Transverse colon (tissue), 4 donors: ENCODE results near the gene VAMP8.

Experiments
- POLR2AphosphoS5 ChIP-seq, 3 donors: sonication (generic); formaldehyde crosslinking; IDR thresholded peaks; one replicate each; pipeline ENCODE4 v1.6.1; 2016; ENCODE audit warnings: antibody characterized with exemption in 3 of 3
- TF ChIP-seq, protein P1 (sequence below), 5 experiments: fragments of 200-600 bp in 3 of 5; fragments of 450-650 bp in 2 of 5; sonication (generic) in 3 of 5; IDR thresholded peaks; 1 replicate in 2 of 5; 2 replicates in 3 of 5; pipeline ENCODE4 v1.5.1; 2016 to 2017; ENCODE audit warnings: antibody characterized with exemption in 5 of 5, inconsistent platforms in 3 of 5, mild to moderate bottlenecking in 2 of 5, moderate library complexity in 1 of 5

DNA sequence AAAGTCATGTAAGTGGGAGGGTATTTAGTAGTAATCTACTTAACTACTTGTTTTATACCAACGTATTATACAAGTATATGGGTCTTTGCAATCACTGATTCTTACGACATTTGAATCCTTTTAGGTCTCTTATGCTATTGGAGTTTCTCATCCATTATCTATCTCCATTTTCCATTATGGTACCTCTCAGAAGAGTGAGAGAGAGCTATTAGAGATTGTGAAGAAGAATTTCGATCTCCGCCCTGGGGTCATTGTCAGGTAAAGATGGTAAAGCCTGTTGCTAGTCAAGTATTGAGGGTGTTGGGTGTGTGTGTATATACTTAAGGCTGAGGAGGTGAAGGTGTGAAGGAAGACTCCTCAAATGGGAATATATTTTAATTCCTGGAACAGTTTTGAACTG, 34.6 kb upstream of the VAMP8 start:
- TF ChIP-seq, protein P1, sequence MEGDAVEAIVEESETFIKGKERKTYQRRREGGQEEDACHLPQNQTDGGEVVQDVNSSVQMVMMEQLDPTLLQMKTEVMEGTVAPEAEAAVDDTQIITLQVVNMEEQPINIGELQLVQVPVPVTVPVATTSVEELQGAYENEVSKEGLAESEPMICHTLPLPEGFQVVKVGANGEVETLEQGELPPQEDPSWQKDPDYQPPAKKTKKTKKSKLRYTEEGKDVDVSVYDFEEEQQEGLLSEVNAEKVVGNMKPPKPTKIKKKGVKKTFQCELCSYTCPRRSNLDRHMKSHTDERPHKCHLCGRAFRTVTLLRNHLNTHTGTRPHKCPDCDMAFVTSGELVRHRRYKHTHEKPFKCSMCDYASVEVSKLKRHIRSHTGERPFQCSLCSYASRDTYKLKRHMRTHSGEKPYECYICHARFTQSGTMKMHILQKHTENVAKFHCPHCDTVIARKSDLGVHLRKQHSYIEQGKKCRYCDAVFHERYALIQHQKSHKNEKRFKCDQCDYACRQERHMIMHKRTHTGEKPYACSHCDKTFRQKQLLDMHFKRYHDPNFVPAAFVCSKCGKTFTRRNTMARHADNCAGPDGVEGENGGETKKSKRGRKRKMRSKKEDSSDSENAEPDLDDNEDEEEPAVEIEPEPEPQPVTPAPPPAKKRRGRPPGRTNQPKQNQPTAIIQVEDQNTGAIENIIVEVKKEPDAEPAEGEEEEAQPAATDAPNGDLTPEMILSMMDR (IDR thresholded peaks at IDR 0.05) = no peak
- no peak for TF ChIP-seq POLR2AphosphoS5 (IDR thresholded peaks at IDR 0.05)
